ENCODE results near the gene ASGR2. TPM values are rescaled to one million over a fixed set of nuclear protein-coding genes. Genes with fewer than 3 reads are reported as not detected.
"Not testable (repeated sequence)": the region's sequence is repeated elsewhere in the genome, so short reads cannot be mapped to it uniquely, and the experiment has no call there.

The ASGR2 gene
- total and polyA plus RNA-seq, 2 donors (not counting 1 experiment from before 2014, with no cell fraction given) = not detected

GRCh38 chr17:7123844-7124243, 9.2 kb upstream of the ASGR2 start:
- Histone ChIP-seq H3K9ac (ENCODE audit: insufficient read depth, low read length) (no peak overlapping the region), H4K20me1 (ENCODE audit: control insufficient read depth, extremely low read depth, insufficient read depth, low read length) (no peaks in the 10 kb centered on the region), H3K27ac (ENCODE audit: insufficient read depth, low read length) (no peak overlapping the region), H3K79me2 (ENCODE audit: control insufficient read depth, insufficient read depth, low read length) (no peaks in the 10 kb centered on the region), H3K4me1 (ENCODE audit: control insufficient read depth, extremely low read depth, insufficient read depth, low read length) (no peaks in the 10 kb centered on the region), H3K4me2 (ENCODE audit: extremely low read depth, insufficient read depth, low read length) (no peak overlapping the region), H3K9me3 (ENCODE audit: control insufficient read depth, insufficient read depth, low read depth, low read length) (no peaks in the 10 kb centered on the region), H3K27me3 (ENCODE audit: control insufficient read depth, insufficient read depth, low read length) (no peaks in the 10 kb centered on the region), H3K4me3 (replicated peaks in 1 of 4; ENCODE audit: control extremely low read depth in 1 of 4, insufficient read depth in 1 of 4, low read depth in 3 of 4, low read length in 4 of 4) (no peak overlapping the region), H3K36me3 (ENCODE audit: control insufficient read depth, insufficient read depth, low read length) (no peaks in the 10 kb centered on the region), H2AFZ (ENCODE audit: low read length) (no peak overlapping the region)
- TF ChIP-seq CTCF (conservative IDR thresholded peaks at IDR 0.05 in 1 of 2, IDR thresholded peaks at IDR 0.05 in 1 of 2; ENCODE audit: low read depth in 1 of 2, low read length in 2 of 2) (no peak), EZH2 (IDR thresholded peaks at IDR 0.05; ENCODE audit: low read length, missing control alignments) (no peak)
- no peak for DNase-seq (ENCODE audit: low read depth in 2 of 2)

DNA sequence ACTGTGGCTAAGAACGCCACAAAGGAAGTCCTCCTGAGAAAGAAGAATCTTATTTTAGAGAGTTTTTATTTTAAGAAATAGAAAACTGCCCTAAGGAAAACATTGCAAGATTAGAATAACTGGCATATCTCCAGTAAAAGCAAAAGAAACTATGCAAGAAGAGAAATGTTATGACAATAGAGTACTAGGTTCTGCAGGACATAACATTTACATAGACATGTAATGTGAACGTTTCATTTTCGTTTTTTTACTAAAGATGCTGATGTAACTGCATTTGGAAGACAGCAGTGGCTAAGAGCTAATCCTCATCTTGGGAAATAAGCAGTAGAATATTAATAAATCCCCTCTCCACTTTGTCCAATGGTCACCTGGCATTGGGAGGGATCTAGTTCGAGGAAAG, 7.8 kb upstream of the ASGR2 start:
- H3K9me3 ChIP-seq (ENCODE audit: control insufficient read depth, insufficient read depth, low read depth, low read length) = no peaks in the 10 kb centered on the region
- no peak for TF ChIP-seq CTCF (conservative IDR thresholded peaks at IDR 0.05 in 1 of 2, IDR thresholded peaks at IDR 0.05 in 1 of 2; ENCODE audit: low read depth in 1 of 2, low read length in 2 of 2)
- TF ChIP-seq EZH2 (IDR thresholded peaks at IDR 0.05; ENCODE audit: low read length, missing control alignments) = no peak
- no peak overlapping the region for H3K27ac ChIP-seq (ENCODE audit: insufficient read depth, low read length)
- peak in 1 of 2 donors; percentile 28 for DNase-seq (ENCODE audit: low read depth in 2 of 2)
- no peaks in the 10 kb centered on the region for H4K20me1 ChIP-seq (ENCODE audit: control insufficient read depth, extremely low read depth, insufficient read depth, low read length)
- H3K4me1 ChIP-seq (ENCODE audit: control insufficient read depth, extremely low read depth, insufficient read depth, low read length) = no peaks in the 10 kb centered on the region
- H3K9ac ChIP-seq (ENCODE audit: insufficient read depth, low read length) = no peak overlapping the region
- no peak overlapping the region for H2AFZ ChIP-seq (ENCODE audit: low read length)
- H3K4me3 ChIP-seq (replicated peaks in 1 of 4; ENCODE audit: control extremely low read depth in 1 of 4, insufficient read depth in 1 of 4, low read depth in 3 of 4, low read length in 4 of 4) = no peak overlapping the region
- no peaks in the 10 kb centered on the region for H3K36me3 ChIP-seq (ENCODE audit: control insufficient read depth, insufficient read depth, low read length)
- H3K4me2 ChIP-seq (ENCODE audit: extremely low read depth, insufficient read depth, low read length) = no peak overlapping the region
- H3K79me2 ChIP-seq (ENCODE audit: control insufficient read depth, insufficient read depth, low read length) = no peaks in the 10 kb centered on the region
- H3K27me3 ChIP-seq (ENCODE audit: control insufficient read depth, insufficient read depth, low read length) = no peaks in the 10 kb centered on the region

- not testable (repeated sequence) for H3K36me3 ChIP-seq (ENCODE audit: control insufficient read depth, insufficient read depth, low read length); H3K4me1 ChIP-seq (ENCODE audit: control insufficient read depth, extremely low read depth, insufficient read depth, low read length); H2AFZ ChIP-seq (ENCODE audit: low read length); H3K9ac ChIP-seq (ENCODE audit: insufficient read depth, low read length); H4K20me1 ChIP-seq (ENCODE audit: control insufficient read depth, extremely low read depth, insufficient read depth, low read length); H3K27ac ChIP-seq (ENCODE audit: insufficient read depth, low read length); H3K4me2 ChIP-seq (ENCODE audit: extremely low read depth, insufficient read depth, low read length); H3K4me3 ChIP-seq (replicated peaks in 1 of 4; ENCODE audit: control extremely low read depth in 1 of 4, insufficient read depth in 1 of 4, low read depth in 3 of 4, low read length in 4 of 4); H3K27me3 ChIP-seq (ENCODE audit: control insufficient read depth, insufficient read depth, low read length); H3K79me2 ChIP-seq (ENCODE audit: control insufficient read depth, insufficient read depth, low read length); DNase-seq (ENCODE audit: low read depth in 2 of 2); H3K9me3 ChIP-seq (ENCODE audit: control insufficient read depth, insufficient read depth, low read depth, low read length)
Measured at GRCh38 chr17:7120635-7121034, 6.0 kb upstream of the ASGR2 start.

Data from fibroblast of lung (primary cell).